Effector memory CD8-positive, alpha-beta T cell (primary cell): ENCODE results near the gene ATPAF2.

ENCODE experiments used
- ATAC-seq: fragments of 150-1000 bp; cut with Tn5 transposase; replicated peaks from 2 replicates; pipeline ENCODE4 v1.10.0; 2021; ENCODE audit warnings: mild to moderate bottlenecking, moderate library complexity
- DNase-seq, 3 experiments: peaks; one replicate each; pipeline ENCODE4 v3.0.0; 2021
- H3K27ac Mint-ChIP-seq, 2 donors: one replicate each; pipeline ENCODE4 v1.8.0; 2022; ENCODE audit warnings: mild to moderate bottlenecking in 2 of 2, mixed read lengths in 2 of 2, moderate library complexity in 2 of 2
- H3K27me3 Mint-ChIP-seq, 2 donors: one replicate each; pipeline ENCODE4 v1.8.0; 2022; ENCODE audit warnings: mixed read lengths in 2 of 2
- H3K36me3 Mint-ChIP-seq: one replicate; pipeline ENCODE4 v1.8.0; 2022; ENCODE audit warnings: mild to moderate bottlenecking, moderate library complexity, mixed read lengths; ENCODE audit not compliant: insufficient read depth
- H3K4me1 Mint-ChIP-seq, 2 donors: one replicate each; pipeline ENCODE4 v1.8.0; 2022; ENCODE audit warnings: low read depth in 2 of 2, mixed read lengths in 2 of 2
- H3K4me3 Mint-ChIP-seq, 2 donors: one replicate each; pipeline ENCODE4 v1.8.0; 2022; ENCODE audit warnings: mild to moderate bottlenecking in 2 of 2, mixed read lengths in 2 of 2, moderate library complexity in 2 of 2
- H3K9me3 Mint-ChIP-seq, 2 donors: one replicate each; pipeline ENCODE4 v1.8.0; 2022; ENCODE audit warnings: mixed read lengths in 2 of 2

ATPAF2 gene

GRCh38 chr17:17994271-17995069, 44.5 kb downstream of the ATPAF2 start:
- ATAC-seq = no peak
- DNase-seq = no peak
- Mint-ChIP-seq H3K9me3 (no peaks in the 10 kb centered on the region), H3K4me1 (no peaks in the 10 kb centered on the region), H3K27ac (peak overlapping the region in 1 of 2 donors; percentile 24), H3K27me3 (no peaks in the 10 kb centered on the region), H3K36me3 (peaks cover 3% of the 10 kb centered on the region), H3K4me3 (no peak overlapping the region)

GRCh38 chr17:17993852-17994251, 45.1 kb downstream of the ATPAF2 start:
- no peak overlapping the region for H3K27ac Mint-ChIP-seq
- ATAC-seq (no peak), DNase-seq (no peak)
- no peaks in the 10 kb centered on the region for H3K27me3 Mint-ChIP-seq
- H3K9me3 Mint-ChIP-seq = no peaks in the 10 kb centered on the region
- no peaks in the 10 kb centered on the region for H3K4me1 Mint-ChIP-seq
- no peak overlapping the region for H3K4me3 Mint-ChIP-seq
- H3K36me3 Mint-ChIP-seq = peaks cover 3% of the 10 kb centered on the region

GRCh38 chr17:17993366-17993765, 45.6 kb downstream of the ATPAF2 start:
- peak overlapping the region in 1 of 2 donors; percentile 68 for H3K27ac Mint-ChIP-seq
- ATAC-seq (no peak), DNase-seq (no peak)
- H3K9me3 Mint-ChIP-seq = no peaks in the 10 kb centered on the region
- H3K27me3 Mint-ChIP-seq = no peaks in the 10 kb centered on the region
- H3K4me3 Mint-ChIP-seq = no peak overlapping the region
- peaks cover under 1% of the 10 kb centered on the region for H3K36me3 Mint-ChIP-seq
- H3K4me1 Mint-ChIP-seq = no peaks in the 10 kb centered on the region

GRCh38 chr17:17990282-17990681, 48.7 kb downstream of the ATPAF2 start:
- Mint-ChIP-seq H3K4me1 (no peaks in the 10 kb centered on the region), H3K27ac (no peak overlapping the region), H3K36me3 (no peaks in the 10 kb centered on the region), H3K4me3 (no peak overlapping the region), H3K9me3 (no peaks in the 10 kb centered on the region), H3K27me3 (no peaks in the 10 kb centered on the region)
- ATAC-seq = no peak
- no peak for DNase-seq

GRCh38 chr17:17989618-17990017, 49.4 kb downstream of the ATPAF2 start:
- H3K36me3 Mint-ChIP-seq = no peaks in the 10 kb centered on the region
- no peak overlapping the region for H3K4me3 Mint-ChIP-seq
- H3K27me3 Mint-ChIP-seq = no peaks in the 10 kb centered on the region
- no peak overlapping the region for H3K27ac Mint-ChIP-seq
- DNase-seq (no peak), ATAC-seq (no peak)
- no peaks in the 10 kb centered on the region for H3K4me1 Mint-ChIP-seq
- no peaks in the 10 kb centered on the region for H3K9me3 Mint-ChIP-seq

- Mint-ChIP-seq H3K9me3 (no peaks in the 10 kb centered on the region), H3K27ac (no peak overlapping the region)
- DNase-seq = no peak
These were observed 49.9 kb downstream of the ATPAF2 start for GRCh38 chr17:17989081-17989480.

GRCh38 chr17:17988427-17988945, 50.5 kb downstream of the ATPAF2 start:
- Mint-ChIP-seq H3K9me3 (no peaks in the 10 kb centered on the region), H3K4me1 (no peaks in the 10 kb centered on the region), H3K36me3 (no peaks in the 10 kb centered on the region), H3K4me3 (no peak overlapping the region), H3K27ac (no peak overlapping the region), H3K27me3 (no peaks in the 10 kb centered on the region)
- DNase-seq (no peak), ATAC-seq (no peak)

More at GRCh38 chr17:17989081-17989480, 49.9 kb downstream of the ATPAF2 start:
- no peaks in the 10 kb centered on the region for H3K4me1 Mint-ChIP-seq
- H3K36me3 Mint-ChIP-seq = no peaks in the 10 kb centered on the region
- no peak for ATAC-seq
- H3K27me3 Mint-ChIP-seq = no peaks in the 10 kb centered on the region
- no peak overlapping the region for H3K4me3 Mint-ChIP-seq

GRCh38 chr17:17987901-17988300, 51.1 kb downstream of the ATPAF2 start:
- ATAC-seq = no peak
- H3K36me3 Mint-ChIP-seq = no peaks in the 10 kb centered on the region
- no peak overlapping the region for H3K4me3 Mint-ChIP-seq
- no peaks in the 10 kb centered on the region for H3K9me3 Mint-ChIP-seq
- no peaks in the 10 kb centered on the region for H3K27me3 Mint-ChIP-seq
- H3K27ac Mint-ChIP-seq = no peak overlapping the region
- H3K4me1 Mint-ChIP-seq = no peaks in the 10 kb centered on the region
- no peak for DNase-seq

- H3K9me3 Mint-ChIP-seq = no peaks in the 10 kb centered on the region
- no peak overlapping the region for H3K27ac Mint-ChIP-seq
These were observed 51.6 kb downstream of the ATPAF2 start for GRCh38 chr17:17987187-17987896.

GRCh38 chr17:17985555-17985954, 53.4 kb downstream of the ATPAF2 start:
- H3K27me3 Mint-ChIP-seq = no peaks in the 10 kb centered on the region
- no peaks in the 10 kb centered on the region for H3K9me3 Mint-ChIP-seq
- H3K4me3 Mint-ChIP-seq = no peak overlapping the region
- ATAC-seq = no peak
- H3K27ac Mint-ChIP-seq = no peak overlapping the region
- no peaks in the 10 kb centered on the region for H3K36me3 Mint-ChIP-seq
- H3K4me1 Mint-ChIP-seq = no peaks in the 10 kb centered on the region
- no peak for DNase-seq

More at GRCh38 chr17:17987187-17987896, 51.6 kb downstream of the ATPAF2 start:
- Mint-ChIP-seq H3K4me1 (no peaks in the 10 kb centered on the region), H3K4me3 (no peak overlapping the region), H3K36me3 (no peaks in the 10 kb centered on the region), H3K27me3 (no peaks in the 10 kb centered on the region)
- no peak for DNase-seq
- ATAC-seq = no peak

- H3K27me3 Mint-ChIP-seq = no peaks in the 10 kb centered on the region
- no peaks in the 10 kb centered on the region for H3K9me3 Mint-ChIP-seq
- H3K4me3 Mint-ChIP-seq = no peak overlapping the region
- no peak overlapping the region for H3K27ac Mint-ChIP-seq
- DNase-seq (no peak), ATAC-seq (no peak)
- no peaks in the 10 kb centered on the region for H3K36me3 Mint-ChIP-seq
- H3K4me1 Mint-ChIP-seq = no peaks in the 10 kb centered on the region
These were observed 53.8 kb downstream of the ATPAF2 start for GRCh38 chr17:17985153-17985552.

GRCh38 chr17:17983776-17984175, 55.2 kb downstream of the ATPAF2 start:
- no peaks in the 10 kb centered on the region for H3K36me3 Mint-ChIP-seq
- H3K4me3 Mint-ChIP-seq = no peak overlapping the region
- no peak for ATAC-seq
- no peaks in the 10 kb centered on the region for H3K27me3 Mint-ChIP-seq
- H3K27ac Mint-ChIP-seq = no peak overlapping the region
- no peak for DNase-seq
- no peaks in the 10 kb centered on the region for H3K4me1 Mint-ChIP-seq
- no peaks in the 10 kb centered on the region for H3K9me3 Mint-ChIP-seq

GRCh38 chr17:17983376-17983775, 55.6 kb downstream of the ATPAF2 start:
- Mint-ChIP-seq H3K27ac (no peak overlapping the region), H3K27me3 (no peaks in the 10 kb centered on the region), H3K4me3 (no peak overlapping the region), H3K9me3 (no peaks in the 10 kb centered on the region), H3K4me1 (no peaks in the 10 kb centered on the region), H3K36me3 (no peaks in the 10 kb centered on the region)
- DNase-seq = no peak
- no peak for ATAC-seq

- Mint-ChIP-seq H3K36me3 (no peaks in the 10 kb centered on the region), H3K4me1 (no peaks in the 10 kb centered on the region), H3K27ac (peak overlapping the region in 1 of 2 donors; percentile 38), H3K27me3 (no peaks in the 10 kb centered on the region), H3K9me3 (no peaks in the 10 kb centered on the region), H3K4me3 (no peak overlapping the region)
- ATAC-seq (no peak), DNase-seq (no peak)
These were observed 56.2 kb downstream of the ATPAF2 start for GRCh38 chr17:17982801-17983200.
